ENCODE data around the gene CORIN. TPM values are rescaled to one million over a fixed set of nuclear protein-coding genes. Genes with fewer than 3 reads are reported as not detected.

The CORIN gene
- total and polyA plus RNA-seq, 2 of the 13 experiments (the other 11 are each of a cell fraction or from before 2014, with no cell fraction given), result 0.84 to 1.2 TPM

GRCh38 chr4:47661741-47662140, 176.1 kb downstream of the CORIN start:
- BruUV-seq (replicated peaks), result no TSS peak
- CTCF ChIA-PET (ENCODE audit: low intra/inter-chr PET ratio, low total read pairs), result no interaction called here
- Histone ChIP-seq H3K4me3 (replicated peaks in 1 of 3; ENCODE audit: insufficient read depth in 1 of 3, low read depth in 2 of 3, low read length in 3 of 3) (no peak overlapping the region), H3K79me2 (ENCODE audit: insufficient read depth, low read length) (no peaks in the 10 kb centered on the region), H4K20me1 (ENCODE audit: insufficient read depth, low read length) (no peaks in the 10 kb centered on the region), H3K36me3 (replicated peaks in 1 of 2; ENCODE audit: control insufficient read depth in 1 of 2, insufficient read depth in 2 of 2, low read length in 2 of 2) (no peaks in the 10 kb centered on the region), H3K27me3 (ENCODE audit: control insufficient read depth in 1 of 2, insufficient read depth in 2 of 2, low read length in 2 of 2) (no peaks in the 10 kb centered on the region), H3K9me3 (ENCODE audit: low read length) (no peaks in the 10 kb centered on the region), H3K4me1 (ENCODE audit: insufficient read depth, low read length) (no peaks in the 10 kb centered on the region), H3K4me2 (ENCODE audit: low read depth, low read length) (no peak overlapping the region), H3K9ac (ENCODE audit: insufficient read depth, low read depth, low read length) (no peak overlapping the region), H2AFZ (ENCODE audit: low read length) (no peak overlapping the region), H3K27ac (ENCODE audit: extremely low read length, insufficient read depth, low read length) (no peak overlapping the region)
- POLR2A ChIA-PET, result no interaction called here
- WGBS (ENCODE audit: low lambda C conversion rate), result 18% methylated on average over 1 of the region's 1 CpG
- in situ Hi-C loops (cut with HindIII; ENCODE audit: extremely low pct_ligation_motif_present, low pct_unique_long_range_greater_than_20kb), result no loop called here
- no peak for DNase-seq (ENCODE audit: low spot score)
- TF ChIP-seq, protein P1, sequence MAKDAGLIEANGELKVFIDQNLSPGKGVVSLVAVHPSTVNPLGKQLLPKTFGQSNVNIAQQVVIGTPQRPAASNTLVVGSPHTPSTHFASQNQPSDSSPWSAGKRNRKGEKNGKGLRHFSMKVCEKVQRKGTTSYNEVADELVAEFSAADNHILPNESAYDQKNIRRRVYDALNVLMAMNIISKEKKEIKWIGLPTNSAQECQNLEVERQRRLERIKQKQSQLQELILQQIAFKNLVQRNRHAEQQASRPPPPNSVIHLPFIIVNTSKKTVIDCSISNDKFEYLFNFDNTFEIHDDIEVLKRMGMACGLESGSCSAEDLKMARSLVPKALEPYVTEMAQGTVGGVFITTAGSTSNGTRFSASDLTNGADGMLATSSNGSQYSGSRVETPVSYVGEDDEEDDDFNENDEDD (CRISPR knock-in tag; IDR thresholded peaks at IDR 0.05; ENCODE audit: borderline replicate concordance), result no peak
- TF ChIP-seq, protein P2, sequence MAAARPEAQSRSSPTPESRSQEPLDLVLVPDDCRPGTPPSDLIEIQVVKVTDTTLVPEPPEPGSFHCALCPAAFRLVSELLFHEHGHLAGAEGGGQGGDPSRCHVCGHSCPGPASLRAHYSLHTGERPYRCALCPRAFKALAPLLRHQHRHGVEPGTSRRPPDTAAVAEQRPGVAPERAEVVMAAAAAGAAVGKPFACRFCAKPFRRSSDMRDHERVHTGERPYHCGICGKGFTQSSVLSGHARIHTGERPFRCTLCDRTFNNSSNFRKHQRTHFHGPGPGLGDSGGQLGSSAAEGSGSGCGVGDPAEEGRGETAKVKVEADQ (CRISPR knock-in tag; IDR thresholded peaks at IDR 0.05; ENCODE audit: borderline replicate concordance), result no peak
- no peak for TF ChIP-seq NFIC (IDR thresholded peaks at IDR 0.05; ENCODE audit: low read length)
- no peak for FAIRE-seq
- intact Hi-C loops (cut with micrococcal nuclease; ENCODE audit: unreplicated experiment), result no loop called here
- ATAC-seq, result no peak

GRCh38 chr4:47659342-47659741, 178.5 kb downstream of the CORIN start:
- no peaks in the 10 kb centered on the region for H3K4me1 ChIP-seq (ENCODE audit: insufficient read depth, low read length)
- no peaks in the 10 kb centered on the region for H4K20me1 ChIP-seq (ENCODE audit: insufficient read depth, low read length)
- TF ChIP-seq, protein P3, sequence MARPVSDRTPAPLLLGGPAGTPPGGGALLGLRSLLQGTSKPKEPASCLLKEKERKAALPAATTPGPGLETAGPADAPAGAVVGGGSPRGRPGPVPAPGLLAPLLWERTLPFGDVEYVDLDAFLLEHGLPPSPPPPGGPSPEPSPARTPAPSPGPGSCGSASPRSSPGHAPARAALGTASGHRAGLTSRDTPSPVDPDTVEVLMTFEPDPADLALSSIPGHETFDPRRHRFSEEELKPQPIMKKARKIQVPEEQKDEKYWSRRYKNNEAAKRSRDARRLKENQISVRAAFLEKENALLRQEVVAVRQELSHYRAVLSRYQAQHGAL (CRISPR knock-in tag; IDR thresholded peaks at IDR 0.05; ENCODE audit: not compliant biosample characterization), result no peak
- FAIRE-seq, result no peak
- H3K79me2 ChIP-seq (ENCODE audit: insufficient read depth, low read length), result no peaks in the 10 kb centered on the region
- DNase-seq (ENCODE audit: low spot score), result no peak
- in situ Hi-C loops (cut with HindIII; ENCODE audit: extremely low pct_ligation_motif_present, low pct_unique_long_range_greater_than_20kb) (no loop called here), intact Hi-C loops (cut with micrococcal nuclease; ENCODE audit: unreplicated experiment) (no loop called here)
- no peaks in the 10 kb centered on the region for H3K27me3 ChIP-seq (ENCODE audit: control insufficient read depth in 1 of 2, insufficient read depth in 2 of 2, low read length in 2 of 2)
- no peak for ATAC-seq
- H3K9me3 ChIP-seq (ENCODE audit: low read length), result no peaks in the 10 kb centered on the region
- H3K9ac ChIP-seq (ENCODE audit: insufficient read depth, low read depth, low read length), result no peak overlapping the region
- no peaks in the 10 kb centered on the region for H3K36me3 ChIP-seq (replicated peaks in 1 of 2; ENCODE audit: control insufficient read depth in 1 of 2, insufficient read depth in 2 of 2, low read length in 2 of 2)
- H3K4me3 ChIP-seq (replicated peaks in 1 of 3; ENCODE audit: insufficient read depth in 1 of 3, low read depth in 2 of 3, low read length in 3 of 3), result no peak overlapping the region
- ChIA-PET POLR2A (no interaction called here), CTCF (ENCODE audit: low intra/inter-chr PET ratio, low total read pairs) (no interaction called here)
- no peak overlapping the region for H2AFZ ChIP-seq (ENCODE audit: low read length)
- no peak overlapping the region for H3K27ac ChIP-seq (ENCODE audit: extremely low read length, insufficient read depth, low read length)
- no peak overlapping the region for H3K4me2 ChIP-seq (ENCODE audit: low read depth, low read length)
- WGBS (ENCODE audit: low lambda C conversion rate), result 12% methylated on average over 1 of the region's 1 CpG
- BruUV-seq (replicated peaks), result no TSS peak

All from HepG2 (cell line).